ACC112 (cell line): ENCODE measurements around the gene TBC1D17.

Experiments used
- H2AFZ ChIP-seq: fragments of 200-600 bp; sonication (generic); one replicate; pipeline ENCODE4 v1.6.0; 2017; ENCODE audit warnings: antibody characterized with exemption, low read length; ENCODE audit not compliant: unreplicated experiment
- H3K27ac ChIP-seq: fragments of 200-600 bp; sonication (generic); 2 replicates; pipeline ENCODE4 v1.5.1; 2014; ENCODE audit warnings: low read depth, mild to moderate bottlenecking, antibody characterized with exemption, low read length, moderate library complexity
- H3K27me3 ChIP-seq: fragments of 200-600 bp; sonication (generic); 2 replicates; pipeline ENCODE4 v1.6.1; 2014; ENCODE audit warnings: mild to moderate bottlenecking, antibody characterized with exemption, low read length, moderate library complexity, mixed read lengths; ENCODE audit not compliant: insufficient read depth
- H3K36me3 ChIP-seq: fragments of 200-600 bp; sonication (generic); 2 replicates; pipeline ENCODE4 v1.6.1; 2016; ENCODE audit warnings: mild to moderate bottlenecking, antibody characterized with exemption, low read length, moderate library complexity, mixed read lengths; ENCODE audit not compliant: insufficient read depth
- H3K4me1 ChIP-seq: fragments of 200-600 bp; sonication (generic); one replicate; pipeline ENCODE4 v1.6.1; 2016; ENCODE audit warnings: low read length, mixed read lengths; ENCODE audit not compliant: insufficient read depth, unreplicated experiment, control insufficient read depth
- H3K4me3 ChIP-seq: fragments of 200-600 bp; sonication (generic); 2 replicates; pipeline ENCODE4 v1.5.1; 2014; ENCODE audit warnings: mild to moderate bottlenecking, low read depth, low read length
- H3K79me2 ChIP-seq: fragments of 200-600 bp; sonication (generic); one replicate; pipeline ENCODE4 v1.6.0; 2016; ENCODE audit warnings: low read length; ENCODE audit not compliant: control insufficient read depth, unreplicated experiment, insufficient read depth

TBC1D17 gene

GRCh38 chr19:49838885-49839588 lies 38.5 kb upstream of the TBC1D17 start:
- Histone ChIP-seq H3K4me3 (no peak overlapping the region), H2AFZ (no peak overlapping the region), H3K79me2 (no peaks in the 10 kb centered on the region), H3K27ac (no peak overlapping the region), H3K4me1 (no peaks in the 10 kb centered on the region), H3K36me3 (no peaks in the 10 kb centered on the region), H3K27me3 (no peaks in the 10 kb centered on the region)

- Histone ChIP-seq H3K79me2 (no peaks in the 10 kb centered on the region), H3K27me3 (no peaks in the 10 kb centered on the region), H3K4me1 (no peaks in the 10 kb centered on the region), H3K36me3 (no peaks in the 10 kb centered on the region), H2AFZ (no peak overlapping the region), H3K4me3 (no peak overlapping the region), H3K27ac (no peak overlapping the region)
Observed at GRCh38 chr19:49839713-49840112, 37.8 kb upstream of the TBC1D17 start.

GRCh38 chr19:49840321-49840720 lies 37.2 kb upstream of the TBC1D17 start:
- Histone ChIP-seq H3K27ac (no peak overlapping the region), H3K4me3 (no peak overlapping the region), H3K36me3 (no peaks in the 10 kb centered on the region), H3K4me1 (no peaks in the 10 kb centered on the region), H3K27me3 (no peaks in the 10 kb centered on the region), H3K79me2 (no peaks in the 10 kb centered on the region), H2AFZ (no peak overlapping the region)

- Histone ChIP-seq H3K27ac (no peak overlapping the region), H3K27me3 (no peaks in the 10 kb centered on the region), H2AFZ (no peak overlapping the region), H3K4me3 (no peak overlapping the region), H3K4me1 (no peaks in the 10 kb centered on the region), H3K79me2 (no peaks in the 10 kb centered on the region), H3K36me3 (no peaks in the 10 kb centered on the region)
Observed at GRCh38 chr19:49840736-49841249, 36.7 kb upstream of the TBC1D17 start.

- Histone ChIP-seq H3K27ac (no peak overlapping the region), H2AFZ (no peak overlapping the region), H3K79me2 (no peaks in the 10 kb centered on the region), H3K27me3 (no peaks in the 10 kb centered on the region), H3K4me1 (peaks cover 5% of the 10 kb centered on the region), H3K4me3 (no peak overlapping the region), H3K36me3 (no peaks in the 10 kb centered on the region)
Observed at GRCh38 chr19:49843265-49843664, 34.2 kb upstream of the TBC1D17 start.

- Histone ChIP-seq H3K79me2 (no peaks in the 10 kb centered on the region), H3K4me3 (no peak overlapping the region), H3K36me3 (no peaks in the 10 kb centered on the region), H3K27me3 (no peaks in the 10 kb centered on the region), H3K4me1 (peaks cover 10% of the 10 kb centered on the region), H2AFZ (no peak overlapping the region), H3K27ac (no peak overlapping the region)
Observed at GRCh38 chr19:49844138-49845095, 33.1 kb upstream of the TBC1D17 start.

GRCh38 chr19:49845414-49845813 lies 32.1 kb upstream of the TBC1D17 start:
- Histone ChIP-seq H3K27ac (no peak overlapping the region), H3K79me2 (peaks cover 5% of the 10 kb centered on the region), H3K36me3 (no peaks in the 10 kb centered on the region), H2AFZ (no peak overlapping the region), H3K27me3 (no peaks in the 10 kb centered on the region), H3K4me1 (peaks cover 10% of the 10 kb centered on the region), H3K4me3 (no peak overlapping the region)

GRCh38 chr19:49846408-49846807 lies 31.1 kb upstream of the TBC1D17 start:
- peaks cover 10% of the 10 kb centered on the region for H3K4me1 ChIP-seq
- no peaks in the 10 kb centered on the region for H3K27me3 ChIP-seq
- H3K36me3 ChIP-seq = no peaks in the 10 kb centered on the region
- no peak overlapping the region for H2AFZ ChIP-seq
- H3K27ac ChIP-seq = no peak overlapping the region
- H3K79me2 ChIP-seq = peaks cover 5% of the 10 kb centered on the region
- no peak overlapping the region for H3K4me3 ChIP-seq

GRCh38 chr19:49847731-49848696 lies 29.5 kb upstream of the TBC1D17 start:
- no peaks in the 10 kb centered on the region for H3K27me3 ChIP-seq
- no peak overlapping the region for H3K4me3 ChIP-seq
- peaks cover 19% of the 10 kb centered on the region for H3K79me2 ChIP-seq
- H3K27ac ChIP-seq = no peak overlapping the region
- no peaks in the 10 kb centered on the region for H3K36me3 ChIP-seq
- no peak overlapping the region for H2AFZ ChIP-seq
- H3K4me1 ChIP-seq = peaks cover 18% of the 10 kb centered on the region

GRCh38 chr19:49848938-49849337 lies 28.6 kb upstream of the TBC1D17 start:
- Histone ChIP-seq H3K79me2 (peaks cover 25% of the 10 kb centered on the region), H3K27ac (no peak overlapping the region), H3K36me3 (no peaks in the 10 kb centered on the region), H3K27me3 (no peaks in the 10 kb centered on the region), H3K4me1 (peaks cover 18% of the 10 kb centered on the region), H3K4me3 (no peak overlapping the region), H2AFZ (no peak overlapping the region)
